GM19351 (cell line): ENCODE measurements around the gene GID8.
A peak's percentile ranks its signal among the peaks of the same experiment; 100 is the strongest.

Experiments
- ATAC-seq: cut with Tn5 transposase; IDR thresholded peaks from one replicate; pipeline ENCODE4 v1.9.1; 2021; ENCODE audit warnings: mild to moderate bottlenecking, moderate library complexity; ENCODE audit not compliant: unreplicated experiment

The GID8 gene

DNA sequence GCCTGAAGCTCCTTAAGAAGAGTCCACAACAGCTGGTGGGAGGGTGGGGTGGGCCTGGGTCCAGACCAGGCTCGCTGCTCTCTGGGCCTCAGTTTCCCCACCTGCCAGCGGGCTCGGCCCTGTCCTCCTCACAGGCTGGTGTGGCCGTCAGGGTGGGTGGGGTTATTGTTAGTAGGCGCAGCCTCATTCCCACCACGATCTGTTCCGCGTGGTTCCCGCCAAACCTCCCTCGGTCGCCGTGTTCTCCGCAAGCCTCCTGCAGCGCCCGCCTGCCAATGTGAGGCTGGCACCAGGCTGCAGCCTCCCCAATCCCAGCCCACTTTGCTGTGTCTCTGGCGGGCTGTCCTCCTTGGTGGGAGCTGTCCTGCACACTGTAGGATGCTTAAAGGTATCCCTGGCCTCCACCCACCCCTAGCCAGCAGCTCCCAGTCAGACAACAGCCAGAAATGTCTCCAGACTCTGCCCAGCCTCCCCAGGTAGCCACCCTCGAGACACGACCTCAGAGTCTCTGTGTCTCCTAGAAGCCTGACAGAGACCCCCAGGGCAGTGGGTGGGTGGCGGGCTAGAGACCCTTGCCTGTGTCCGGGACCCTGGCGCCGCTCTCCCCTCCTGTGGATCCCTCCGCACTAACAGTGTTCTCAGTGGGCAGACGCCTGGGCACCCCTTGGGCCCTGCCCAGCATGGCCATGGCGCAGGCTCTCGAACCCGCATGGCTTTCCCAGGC, 29.8 kb downstream of the GID8 start:
- no peak for ATAC-seq

DNA sequence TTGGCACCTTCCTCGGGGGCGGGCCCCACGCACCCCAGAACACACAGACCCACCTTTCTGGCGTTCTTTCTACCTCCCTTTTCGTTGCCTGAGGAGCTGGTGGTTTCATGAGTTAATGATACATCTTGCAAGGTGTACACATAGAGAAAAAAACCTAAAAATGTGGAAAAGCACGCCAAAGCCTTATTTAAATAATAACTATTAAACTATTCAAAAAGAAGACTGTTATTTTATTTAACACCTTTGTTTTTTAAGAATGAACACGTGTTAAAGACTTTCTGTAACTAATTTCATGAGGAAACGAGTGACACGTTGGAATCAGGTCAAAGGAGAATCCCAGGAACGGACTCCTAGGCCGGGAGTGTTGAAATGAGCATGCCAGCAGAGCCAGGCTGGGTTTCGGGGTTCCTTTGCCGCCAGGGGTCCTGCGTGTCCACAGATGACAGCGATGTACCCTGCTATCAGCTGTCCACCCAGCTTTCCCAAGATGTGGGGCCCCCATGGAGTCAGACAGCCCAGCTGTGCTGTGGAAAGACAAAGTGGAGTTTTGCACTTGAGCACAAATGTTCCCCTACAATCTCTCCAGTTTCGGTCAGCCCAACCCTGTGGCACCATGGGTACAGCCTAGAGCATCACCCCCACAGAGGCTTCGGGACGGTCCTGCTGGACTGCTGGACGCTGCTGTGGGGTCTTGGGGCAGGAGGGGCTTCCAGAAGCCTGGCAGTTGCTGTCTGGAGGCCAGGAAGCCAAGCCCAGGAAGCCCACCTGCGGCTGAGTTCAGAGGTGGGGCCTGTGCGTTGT, 30.6 kb downstream of the GID8 start:
- no peak for ATAC-seq

DNA sequence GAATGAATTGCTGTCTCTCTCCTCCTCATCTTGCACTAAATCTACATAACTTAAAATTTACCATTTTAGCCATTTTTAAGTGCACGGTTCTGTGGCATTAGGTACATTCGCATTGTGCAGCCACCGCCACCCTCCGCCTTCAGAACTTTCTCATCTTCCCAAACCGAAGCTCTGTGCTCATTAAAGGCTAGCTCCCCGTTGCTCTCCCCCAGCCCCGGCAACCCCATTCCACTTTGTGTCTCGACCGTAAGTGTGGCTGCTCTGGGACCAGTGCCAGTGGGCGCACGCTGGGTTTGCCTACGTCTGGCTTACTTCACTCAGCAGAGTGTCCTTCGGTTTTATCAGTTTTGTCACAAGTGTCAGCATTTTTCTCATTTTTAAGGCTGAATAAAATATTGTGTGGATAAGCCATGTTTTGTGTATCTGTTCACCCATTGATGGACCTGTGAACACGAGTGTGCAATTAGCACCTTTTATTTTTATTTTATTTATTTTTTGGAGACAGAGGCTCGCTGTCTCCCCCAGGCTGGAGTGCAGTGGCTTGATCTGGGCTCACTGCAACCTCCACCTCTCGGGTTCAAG, 31.3 kb downstream of the GID8 start:
- ATAC-seq, result no peak

DNA sequence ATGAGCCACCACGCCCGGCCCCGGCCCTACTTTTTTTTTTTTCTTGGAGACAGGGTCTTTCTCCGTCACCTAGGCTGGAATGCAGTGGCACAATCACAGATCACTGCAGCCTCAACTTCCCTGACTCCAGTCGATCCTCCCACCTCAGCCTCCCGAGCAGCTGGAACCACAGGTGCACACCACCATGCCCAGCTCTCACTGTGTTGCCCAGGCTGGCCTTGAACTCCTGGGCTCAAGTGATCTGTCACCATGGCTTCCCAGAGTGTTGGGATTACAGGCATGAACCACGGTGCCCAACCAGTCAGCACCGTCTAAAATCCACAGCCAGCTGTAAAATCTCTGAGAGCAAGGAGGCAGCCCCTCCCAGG, 32.0 kb downstream of the GID8 start:
- no peak for ATAC-seq

DNA sequence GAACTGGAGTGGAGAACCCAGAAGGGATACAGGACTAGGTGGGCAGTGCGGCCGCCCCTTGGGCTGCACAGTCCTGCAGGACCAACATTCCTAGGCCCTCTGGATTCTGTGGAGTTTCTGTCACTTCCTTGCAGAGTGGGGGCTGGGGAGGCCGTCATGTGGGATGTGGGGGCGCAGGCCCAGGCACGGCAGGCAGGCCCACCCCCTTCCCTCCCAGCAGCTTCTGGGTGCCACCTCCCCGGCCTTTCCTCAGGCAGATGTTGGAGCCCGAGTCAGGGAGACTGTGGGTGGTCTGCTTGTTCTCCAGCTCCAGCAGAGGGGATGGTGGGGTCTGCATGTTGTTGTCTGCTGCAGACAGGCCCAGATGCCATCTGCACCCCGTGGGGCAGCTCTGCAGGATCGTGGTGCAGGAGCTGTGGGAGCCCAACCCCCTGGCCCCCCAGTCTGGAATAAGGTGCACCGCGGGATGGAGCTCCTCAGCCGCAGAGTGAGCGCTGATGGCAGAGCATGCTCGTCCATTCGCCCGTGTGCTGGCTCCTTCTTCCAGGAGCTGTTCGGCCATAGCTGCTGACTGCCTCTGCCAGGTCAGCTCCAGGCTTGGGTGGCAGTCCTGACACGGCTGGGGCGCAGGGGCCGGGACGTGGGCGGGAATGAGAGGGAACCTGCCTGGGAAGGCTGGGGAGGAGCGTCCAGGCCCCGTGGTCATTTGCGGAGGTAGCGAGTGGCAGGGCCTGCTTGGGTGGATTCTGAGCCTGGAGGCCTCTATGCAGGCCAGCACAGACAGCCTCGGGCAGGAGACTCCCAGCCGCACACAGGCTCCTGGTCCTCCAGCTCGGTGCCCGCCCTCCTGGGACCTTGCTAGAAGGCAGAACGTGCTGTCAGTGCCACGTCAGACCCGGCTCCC, 32.6 kb downstream of the GID8 start:
- ATAC-seq, result no peak

DNA sequence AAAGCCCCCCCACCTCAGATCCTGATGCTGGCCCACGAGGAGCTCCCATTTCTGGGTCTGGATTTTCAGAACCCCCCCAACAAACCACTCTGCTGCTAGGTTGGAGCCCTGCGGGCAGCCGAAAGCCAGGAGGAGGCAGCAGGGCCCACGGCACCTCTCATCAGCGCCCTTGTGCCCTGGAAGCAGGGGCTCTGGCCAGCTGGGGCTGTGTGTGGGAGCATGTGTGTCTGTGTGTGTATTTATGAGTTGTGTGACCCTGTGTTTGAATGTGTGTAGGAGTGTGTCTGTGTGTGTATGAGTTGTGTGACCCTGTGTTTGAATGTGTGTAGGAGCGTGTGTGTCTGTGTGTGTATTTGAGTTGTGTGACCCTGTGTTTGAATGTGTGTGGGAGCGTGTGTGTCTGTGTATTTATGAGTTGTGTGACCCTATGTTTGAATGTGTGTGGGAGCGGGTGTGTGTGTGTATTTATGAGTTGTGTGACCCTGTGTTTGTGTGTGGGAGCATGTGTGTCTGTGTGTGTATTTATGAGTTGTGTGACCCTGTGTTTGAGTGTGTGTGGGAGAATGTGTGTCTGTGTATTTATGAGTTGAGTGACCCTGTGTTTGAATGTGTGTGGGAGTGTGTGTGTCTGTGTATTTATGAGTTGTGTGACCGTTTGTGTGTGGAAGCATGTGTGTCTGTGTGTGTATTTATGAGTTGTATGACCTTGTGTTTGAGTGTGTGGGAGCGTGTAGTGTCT, 33.4 kb downstream of the GID8 start:
- ATAC-seq, result no peak

DNA sequence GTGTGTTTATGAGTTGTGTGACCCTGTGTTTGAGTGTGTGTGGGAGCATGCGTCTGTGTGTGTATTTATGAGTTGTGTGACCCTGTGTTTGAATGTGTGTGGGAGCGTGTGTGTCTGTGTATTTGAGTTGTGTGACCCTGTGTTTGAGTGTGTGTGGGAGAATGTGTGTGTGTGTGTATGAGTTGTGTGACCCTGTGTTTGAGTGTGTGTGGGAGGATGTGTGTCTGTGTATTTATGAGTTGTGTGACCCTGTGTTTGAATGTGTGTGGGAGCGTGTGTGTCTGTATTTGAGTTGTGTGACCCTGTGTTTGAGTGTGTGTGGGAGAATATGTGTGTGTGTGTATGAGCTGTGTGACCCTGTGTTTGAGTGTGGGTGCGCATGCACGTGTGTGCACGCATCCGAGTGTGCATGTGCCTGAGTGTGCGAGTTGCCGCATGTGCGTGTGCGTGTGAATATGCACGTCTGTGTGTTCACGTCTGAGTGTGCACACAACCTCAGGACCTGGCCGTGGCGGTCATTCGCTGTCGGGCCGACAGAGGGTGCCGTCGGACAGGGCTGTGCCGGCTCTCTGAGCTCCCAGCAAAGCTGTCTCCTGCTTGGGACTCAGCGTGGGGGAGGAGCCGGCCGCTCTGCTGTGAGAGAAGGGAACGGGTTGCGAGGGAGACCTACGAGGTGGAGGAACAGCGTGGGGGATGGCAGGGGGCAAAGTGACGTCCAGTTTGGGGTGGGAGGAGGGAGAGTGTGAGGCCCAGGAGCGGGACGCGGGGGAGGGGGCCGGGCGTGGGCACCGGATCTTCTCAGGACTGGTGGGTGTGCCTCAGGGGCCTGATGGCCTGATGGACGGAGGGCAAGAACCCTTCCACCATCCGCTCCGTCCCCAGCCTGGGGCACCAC, 34.2 kb downstream of the GID8 start:
- ATAC-seq, result peak; percentile 79

DNA sequence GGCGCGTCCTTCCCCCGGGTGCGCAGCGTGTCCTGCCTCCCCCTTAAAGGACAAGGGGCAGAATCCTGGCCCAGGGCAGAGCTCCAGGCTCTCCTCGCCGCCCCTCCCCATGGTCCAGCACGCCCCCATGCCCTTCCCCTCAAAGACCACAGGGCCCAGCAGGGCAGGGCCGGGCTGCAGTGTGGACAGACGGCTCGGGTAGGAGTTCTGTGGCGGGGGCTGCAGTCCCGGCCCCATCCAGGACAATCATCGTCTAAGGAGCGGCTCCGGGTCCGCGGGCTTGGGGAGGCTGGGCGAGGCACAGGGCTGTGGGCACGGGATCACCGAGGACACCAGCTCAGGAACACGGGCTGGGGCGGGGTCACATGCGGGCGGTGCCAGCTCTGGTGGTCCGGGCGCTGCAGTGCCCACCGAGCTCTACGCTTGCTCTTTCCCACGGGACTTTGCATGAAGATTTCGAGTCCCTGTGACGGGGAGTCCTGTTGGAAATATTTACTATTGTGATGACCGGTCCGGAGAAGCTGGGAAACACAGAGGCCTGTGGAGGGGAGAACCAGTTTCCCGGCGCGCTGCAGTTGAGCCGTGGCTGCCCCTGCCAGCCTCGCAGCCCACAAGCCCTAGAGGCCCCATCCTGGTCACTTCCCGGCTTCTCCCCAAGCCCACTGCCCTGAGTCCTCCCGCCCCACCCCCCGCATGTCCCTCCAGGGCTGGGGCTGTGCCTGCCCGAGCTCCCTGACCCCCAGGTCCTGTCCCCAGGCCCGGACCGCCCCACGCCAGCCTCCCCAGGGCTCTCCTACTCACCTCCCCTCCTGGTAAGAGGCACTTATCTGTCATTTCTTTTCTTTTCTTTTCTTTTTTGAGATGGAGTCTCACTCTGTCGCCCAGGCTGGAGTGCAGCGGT, 35.1 kb downstream of the GID8 start:
- no peak for ATAC-seq

DNA sequence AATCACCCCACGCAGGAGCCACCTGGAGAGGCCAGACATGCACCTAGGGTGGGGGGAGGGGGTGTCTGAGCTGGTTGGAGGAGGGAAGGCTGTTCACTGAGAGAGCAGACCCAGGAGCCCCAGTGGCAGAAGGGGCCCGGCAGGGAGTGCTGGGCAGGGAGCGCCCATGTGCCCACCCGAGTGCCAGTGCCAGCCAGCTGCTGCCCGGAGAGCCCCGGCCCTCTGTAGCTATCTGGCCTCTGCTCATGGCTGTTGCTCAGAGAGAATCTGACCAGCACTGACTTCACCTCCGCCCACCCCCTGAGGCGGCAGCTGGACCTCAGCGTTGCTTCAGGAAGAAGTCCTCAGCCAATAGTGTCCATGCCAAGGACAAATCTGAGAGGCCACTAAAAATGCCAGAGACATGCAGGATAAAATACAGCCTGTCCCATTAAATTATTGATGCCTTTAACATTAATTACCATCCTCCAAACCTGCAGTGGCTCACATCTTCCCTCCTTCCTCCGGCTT, 37.4 kb downstream of the GID8 start:
- no peak for ATAC-seq

DNA sequence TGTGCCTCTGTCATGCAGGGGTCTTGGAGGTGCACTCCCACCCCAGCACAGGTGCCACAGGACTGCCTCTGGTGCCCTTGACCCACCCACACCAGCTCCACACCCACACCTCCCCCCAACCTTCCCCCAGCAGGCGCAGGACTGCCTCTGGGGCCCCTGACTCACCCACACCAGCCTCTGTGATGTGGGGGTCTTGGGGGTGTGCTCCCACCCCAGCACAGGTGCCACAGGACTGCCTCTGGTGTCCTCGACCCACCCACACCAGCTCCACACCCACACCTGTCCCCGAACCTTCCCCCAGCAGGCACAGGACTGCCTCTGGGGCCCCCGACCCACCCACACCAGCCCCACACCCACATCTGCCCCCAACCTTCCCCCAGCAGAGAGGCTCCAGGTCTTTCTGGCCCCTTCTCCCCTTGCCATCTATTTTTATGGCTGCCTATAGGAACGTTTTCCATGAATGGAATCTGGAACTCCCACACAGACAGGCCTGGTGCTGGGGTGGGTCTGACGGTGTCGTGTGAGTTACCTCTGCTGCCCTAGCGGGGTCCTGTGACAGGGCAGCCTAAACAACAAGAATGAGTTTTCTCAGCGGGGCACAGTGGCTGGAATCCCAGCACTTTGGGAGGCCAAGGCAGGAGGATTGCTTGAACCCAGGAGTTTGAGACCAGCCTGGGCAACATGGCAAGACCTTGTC, 38.0 kb downstream of the GID8 start:
- ATAC-seq, result no peak

DNA sequence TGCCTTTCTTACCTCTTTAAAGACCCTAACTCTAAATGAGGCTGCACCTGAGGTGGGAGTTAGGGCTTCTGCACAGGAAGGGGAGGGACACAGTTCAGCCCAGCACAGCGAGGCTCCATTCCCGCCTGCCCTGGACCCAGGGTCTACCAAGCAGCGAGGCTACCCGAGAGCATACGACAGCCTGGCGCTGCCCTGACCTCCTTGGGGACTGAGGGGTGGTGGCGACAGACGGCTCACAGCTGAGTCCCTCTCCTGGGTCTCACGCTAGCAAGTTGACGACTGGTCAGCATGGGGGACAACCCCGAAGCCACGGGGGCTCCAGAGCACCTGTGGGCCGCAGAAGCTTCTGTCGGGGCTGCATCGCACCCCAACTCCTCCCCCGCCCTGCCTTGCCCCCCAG, 38.9 kb downstream of the GID8 start:
- no peak for ATAC-seq

DNA sequence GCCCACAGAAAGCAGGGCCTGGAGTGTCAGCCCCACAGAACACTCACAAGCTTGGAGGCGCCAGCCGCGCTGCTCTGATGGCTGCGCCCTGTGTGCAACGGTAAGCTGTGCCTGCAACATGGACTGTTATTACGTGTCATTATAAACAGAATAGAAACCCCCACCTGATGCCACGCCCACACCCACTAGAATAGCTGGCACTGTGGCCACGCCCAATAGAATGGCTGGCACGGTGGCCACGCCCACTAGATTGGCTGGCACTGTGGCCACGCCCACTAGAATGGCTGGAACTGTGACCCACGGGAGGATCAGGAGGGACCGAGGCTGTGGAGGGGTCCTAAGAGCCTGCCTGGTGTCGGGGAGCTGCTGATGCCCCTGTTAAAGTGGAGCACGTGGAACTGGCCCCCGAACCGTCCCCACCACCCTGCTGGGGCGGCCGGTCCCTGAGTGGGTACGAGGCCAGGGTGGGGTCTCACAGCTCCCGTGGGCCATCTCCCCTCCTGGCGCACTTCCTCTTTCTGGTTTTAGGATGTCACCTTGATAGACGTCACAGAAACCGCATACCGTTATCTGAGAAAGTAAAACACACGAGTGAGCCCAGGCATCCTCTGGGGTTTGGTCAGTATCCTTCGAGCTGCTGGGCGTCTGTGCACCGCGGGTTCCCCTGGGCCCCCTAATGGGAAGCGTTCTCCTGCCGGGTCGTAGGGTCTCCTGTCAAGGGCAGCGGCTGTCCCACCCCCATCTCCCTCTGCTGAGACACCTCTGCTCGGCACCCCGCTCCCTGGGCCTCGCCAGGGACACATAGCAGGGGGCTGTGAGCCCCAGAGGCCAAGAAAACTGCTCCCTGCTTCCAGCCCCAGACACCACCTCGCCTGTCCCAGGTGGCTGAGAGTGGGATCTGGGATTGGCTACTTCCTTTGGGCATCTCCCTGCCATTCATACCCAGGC, 39.9 kb downstream of the GID8 start:
- peak; percentile 72 for ATAC-seq

DNA sequence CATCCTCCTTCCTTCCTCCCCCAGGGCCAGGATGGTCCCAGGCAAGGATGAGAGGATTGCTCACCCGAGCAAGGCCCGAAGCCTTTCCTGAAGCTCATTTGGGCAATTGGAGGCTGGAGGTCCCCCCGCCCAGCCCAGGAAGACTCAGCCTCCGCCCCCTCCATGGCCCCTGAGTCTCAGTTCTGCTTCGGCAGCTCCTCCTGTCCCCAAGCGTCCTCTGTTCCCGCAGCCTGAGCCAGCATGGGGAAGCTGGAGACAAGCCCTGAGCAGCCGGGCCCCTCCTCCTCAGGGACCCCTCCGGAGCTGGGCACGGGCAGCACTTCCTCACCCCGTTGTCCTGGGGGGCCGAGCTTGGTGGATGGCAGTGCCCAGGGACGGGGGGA, 40.6 kb downstream of the GID8 start:
- ATAC-seq, result no peak

DNA sequence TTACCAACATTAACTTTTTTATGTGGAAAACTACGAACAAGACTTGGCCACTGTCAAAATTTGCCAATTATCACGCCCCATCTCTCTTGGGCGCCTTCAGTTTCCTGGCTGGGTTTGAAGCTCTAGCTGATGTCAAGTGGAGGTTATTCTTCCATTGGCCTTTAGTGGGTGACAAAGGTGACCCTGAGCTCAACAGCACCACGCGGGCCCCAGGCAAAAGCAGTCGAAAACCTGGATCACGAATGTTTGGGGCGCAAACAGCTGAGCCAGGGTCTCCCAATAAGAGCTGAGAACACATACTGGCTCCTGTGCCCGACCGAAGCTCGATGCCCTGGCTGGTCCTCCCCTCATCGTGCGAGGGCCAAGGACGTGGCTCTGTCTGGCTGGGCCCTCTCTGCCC, 41.4 kb downstream of the GID8 start:
- no peak for ATAC-seq

DNA sequence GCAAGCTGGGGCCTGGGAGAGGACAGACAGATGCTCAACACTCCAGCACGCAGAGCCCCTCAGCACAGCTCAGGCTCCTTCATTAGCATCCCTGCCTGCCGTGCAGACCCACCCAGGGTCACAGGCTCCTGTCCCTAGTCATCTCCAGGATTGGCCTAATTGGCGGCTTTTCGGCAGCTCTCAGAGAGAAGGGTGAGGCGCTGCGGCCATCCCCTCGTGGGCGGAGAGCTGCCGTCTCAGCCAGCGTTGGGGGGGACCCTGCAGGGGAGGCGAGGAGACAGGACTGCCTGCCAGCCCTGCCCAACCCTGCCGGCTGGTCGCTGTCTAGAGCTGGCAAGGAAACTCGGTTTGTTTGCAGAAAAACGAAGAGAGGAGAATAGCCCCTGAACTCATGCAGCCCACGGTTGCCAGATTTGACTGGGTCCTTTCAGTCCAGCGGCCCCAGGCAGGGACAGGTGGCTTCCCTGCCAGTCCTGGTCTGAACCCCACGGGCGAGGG, 42.0 kb downstream of the GID8 start:
- ATAC-seq, result no peak

DNA sequence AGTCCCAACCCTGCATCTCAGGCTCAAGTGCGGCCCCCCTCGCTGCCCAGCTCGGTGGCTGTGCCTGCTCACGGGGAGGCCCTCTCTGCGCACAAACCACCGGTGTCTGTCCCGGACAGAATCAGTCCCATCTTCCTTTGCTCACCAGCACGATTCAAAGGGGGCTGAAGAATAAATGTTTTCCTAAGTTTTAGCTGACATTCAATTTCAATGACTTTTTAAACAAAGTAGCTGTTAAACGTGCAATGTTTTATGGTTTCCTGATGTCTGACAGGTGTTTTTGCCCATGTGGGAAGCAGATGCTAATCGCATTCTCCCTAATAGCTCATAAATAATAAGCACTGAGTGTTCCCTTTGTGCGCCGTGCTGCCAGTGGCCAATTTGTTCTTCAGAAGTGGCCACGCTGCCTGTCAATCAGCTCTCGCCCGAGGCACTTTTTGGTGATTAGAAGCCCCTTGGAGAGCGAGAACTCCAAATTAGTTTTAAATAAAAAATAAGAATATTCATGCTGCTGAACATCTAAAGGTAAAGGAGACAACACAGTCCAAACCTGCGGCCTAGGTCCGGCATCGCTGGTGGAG, 42.5 kb downstream of the GID8 start:
- no peak for ATAC-seq
